ENCODE measurements around the gene CNNM4.

Gene CNNM4

GRCh38 chr2:96762529-96763311 is 2.0 kb downstream of the CNNM4 start (continued):
- TF ChIP-seq ZNF76 (tag by site-specific recombination; IDR thresholded peaks at IDR 0.05; ENCODE audit: borderline replicate concordance, low read depth) (no peak), ATF2 (tag by site-specific recombination; IDR thresholded peaks at IDR 0.05; ENCODE audit: low read depth) (no peak), ZNF223 (tag by site-specific recombination; IDR thresholded peaks at IDR 0.05) (no peak), ZNF169 (tag by site-specific recombination; IDR thresholded peaks at IDR 0.05) (no peak), ZNF785 (tag by site-specific recombination; IDR thresholded peaks at IDR 0.05) (no peak), SCRT2 (tag by site-specific recombination; IDR thresholded peaks at IDR 0.05) (peak; percentile 93), SP3 (tag by site-specific recombination; IDR thresholded peaks at IDR 0.05) (peak; percentile 22; the same call in 1 of the 2 replicates), ZBTB6 (tag by site-specific recombination; IDR thresholded peaks at IDR 0.05) (no peak), ZBTB20 (tag by site-specific recombination; IDR thresholded peaks at IDR 0.05) (peak; percentile 87), ZNF221 (tag by site-specific recombination; IDR thresholded peaks at IDR 0.05; ENCODE audit: borderline replicate concordance) (no peak), TCF7L2 (IDR thresholded peaks at IDR 0.05; ENCODE audit: borderline replicate concordance, low read depth, low read length) (no peak), ZNF138 (tag by site-specific recombination; IDR thresholded peaks at IDR 0.05; ENCODE audit: borderline replicate concordance) (no peak), KLF17 (tag by site-specific recombination; IDR thresholded peaks at IDR 0.05) (no peak), ZNF768 (tag by site-specific recombination; IDR thresholded peaks at IDR 0.05) (no peak), ZNF211 (tag by site-specific recombination; IDR thresholded peaks at IDR 0.05; ENCODE audit: low read depth) (no peak), KLF9 (tag by site-specific recombination; IDR thresholded peaks at IDR 0.05; ENCODE audit: low read depth) (no peak), WT1 (tag by site-specific recombination; IDR thresholded peaks at IDR 0.05) (no peak), ZNF266 (tag by site-specific recombination; IDR thresholded peaks at IDR 0.05; ENCODE audit: low read depth) (no peak), ZNF837 (tag by site-specific recombination; IDR thresholded peaks at IDR 0.05) (no peak), ZXDB (tag by site-specific recombination; IDR thresholded peaks at IDR 0.05) (0 out of 2 replicates have a peak, but pooled peaks have one; percentile 13), ZNF23 (tag by site-specific recombination; IDR thresholded peaks at IDR 0.05; ENCODE audit: borderline replicate concordance) (no peak), ZNF121 (tag by site-specific recombination; IDR thresholded peaks at IDR 0.05) (no peak), PRDM1 (tag by site-specific recombination; IDR thresholded peaks at IDR 0.05) (no peak), ZNF558 (tag by site-specific recombination; IDR thresholded peaks at IDR 0.05) (no peak), ZFP41 (tag by site-specific recombination; IDR thresholded peaks at IDR 0.05; ENCODE audit: borderline replicate concordance) (no peak), GLIS1 (tag by site-specific recombination; IDR thresholded peaks at IDR 0.05) (peak; percentile 49; the same call in 1 of the 2 replicates), ZNF610 (tag by site-specific recombination; IDR thresholded peaks at IDR 0.05; ENCODE audit: borderline replicate concordance) (no peak), ZNF530 (tag by site-specific recombination; IDR thresholded peaks at IDR 0.05; ENCODE audit: low read depth) (no peak), ZNF629 (tag by site-specific recombination; IDR thresholded peaks at IDR 0.05) (no peak), ZSCAN4 (tag by site-specific recombination; IDR thresholded peaks at IDR 0.05) (no peak), ZNF48 (tag by site-specific recombination; IDR thresholded peaks at IDR 0.05) (no peak), ZNF202 (tag by site-specific recombination; IDR thresholded peaks at IDR 0.05; ENCODE audit: borderline replicate concordance) (no peak), SETDB1 (IDR thresholded peaks at IDR 0.05; ENCODE audit: insufficient read length, low read length) (no peak), ZNF571 (tag by site-specific recombination; IDR thresholded peaks at IDR 0.05) (no peak), ELK4 (IDR thresholded peaks at IDR 0.05; ENCODE audit: borderline replicate concordance, low read depth, low read length) (no peak), ZNF664 (tag by site-specific recombination; IDR thresholded peaks at IDR 0.05) (no peak)
